NCI-H1417 treated with DMSO at 0.1 percent for 48 hours (cell line): Measurements from ENCODE around the gene CEP120.

Experiments
- DNase-seq: peaks from one replicate; lab custom pipeline; 2025; lab: John Stamatoyannopoulos, UW

Gene CEP120

GRCh38 chr5:123299136-123299535 is 124.1 kb downstream of the CEP120 start:
- no peak for DNase-seq

GRCh38 chr5:123298335-123299030 is 124.7 kb downstream of the CEP120 start:
- DNase-seq = no peak

GRCh38 chr5:123297866-123298265 is 125.3 kb downstream of the CEP120 start:
- no peak for DNase-seq

GRCh38 chr5:123297198-123297831 is 125.9 kb downstream of the CEP120 start:
- DNase-seq = no peak
